Epithelial cell of esophagus (primary cell): ENCODE results near the gene MRPS12.
"Not testable (repeated sequence)": the region's sequence is repeated elsewhere in the genome, so short reads cannot be mapped to it uniquely, and the experiment has no call there.

Experiments used
- DNase-seq: peaks from one replicate; pipeline ENCODE4 v3.0.0; 2010; ENCODE audit warnings: low read depth
- H3K4me3 ChIP-seq: 2 replicates; pipeline ENCODE4 v1.5.1; 2011; ENCODE audit warnings: mild to moderate bottlenecking, low read length, control low read depth
- TF ChIP-seq, protein P1 (sequence below): IDR thresholded peaks from 2 replicates; pipeline ENCODE4 v1.5.1; 2011; ENCODE audit warnings: low read depth, mild to moderate bottlenecking, low read length, control low read depth, inconsistent platforms; ENCODE audit not compliant: insufficient read depth; ENCODE audit errors: missing control alignments

The MRPS12 gene

DNA sequence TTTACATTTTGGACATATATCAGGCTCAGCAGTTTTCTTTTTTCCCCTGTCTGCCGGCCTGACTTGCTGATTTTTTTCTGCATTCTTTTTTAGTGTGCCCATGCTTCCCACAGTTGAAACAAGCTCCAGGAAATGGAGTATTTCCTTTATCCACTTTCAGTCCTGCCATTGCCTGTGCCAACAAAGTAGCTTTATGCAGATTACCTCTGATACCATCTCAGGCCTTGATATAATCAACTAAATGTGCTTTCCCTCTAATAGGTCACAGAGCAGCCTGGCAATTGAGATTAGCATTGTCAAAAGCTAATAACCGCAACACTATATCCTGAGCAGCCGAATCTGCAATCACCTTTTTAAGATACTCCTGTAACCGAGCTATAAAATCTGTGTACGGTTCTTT is 9.2 kb downstream of the MRPS12 start:
- no peak overlapping the region for H3K4me3 ChIP-seq
- TF ChIP-seq, protein P1, sequence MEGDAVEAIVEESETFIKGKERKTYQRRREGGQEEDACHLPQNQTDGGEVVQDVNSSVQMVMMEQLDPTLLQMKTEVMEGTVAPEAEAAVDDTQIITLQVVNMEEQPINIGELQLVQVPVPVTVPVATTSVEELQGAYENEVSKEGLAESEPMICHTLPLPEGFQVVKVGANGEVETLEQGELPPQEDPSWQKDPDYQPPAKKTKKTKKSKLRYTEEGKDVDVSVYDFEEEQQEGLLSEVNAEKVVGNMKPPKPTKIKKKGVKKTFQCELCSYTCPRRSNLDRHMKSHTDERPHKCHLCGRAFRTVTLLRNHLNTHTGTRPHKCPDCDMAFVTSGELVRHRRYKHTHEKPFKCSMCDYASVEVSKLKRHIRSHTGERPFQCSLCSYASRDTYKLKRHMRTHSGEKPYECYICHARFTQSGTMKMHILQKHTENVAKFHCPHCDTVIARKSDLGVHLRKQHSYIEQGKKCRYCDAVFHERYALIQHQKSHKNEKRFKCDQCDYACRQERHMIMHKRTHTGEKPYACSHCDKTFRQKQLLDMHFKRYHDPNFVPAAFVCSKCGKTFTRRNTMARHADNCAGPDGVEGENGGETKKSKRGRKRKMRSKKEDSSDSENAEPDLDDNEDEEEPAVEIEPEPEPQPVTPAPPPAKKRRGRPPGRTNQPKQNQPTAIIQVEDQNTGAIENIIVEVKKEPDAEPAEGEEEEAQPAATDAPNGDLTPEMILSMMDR = no peak
- DNase-seq = no peak

DNA sequence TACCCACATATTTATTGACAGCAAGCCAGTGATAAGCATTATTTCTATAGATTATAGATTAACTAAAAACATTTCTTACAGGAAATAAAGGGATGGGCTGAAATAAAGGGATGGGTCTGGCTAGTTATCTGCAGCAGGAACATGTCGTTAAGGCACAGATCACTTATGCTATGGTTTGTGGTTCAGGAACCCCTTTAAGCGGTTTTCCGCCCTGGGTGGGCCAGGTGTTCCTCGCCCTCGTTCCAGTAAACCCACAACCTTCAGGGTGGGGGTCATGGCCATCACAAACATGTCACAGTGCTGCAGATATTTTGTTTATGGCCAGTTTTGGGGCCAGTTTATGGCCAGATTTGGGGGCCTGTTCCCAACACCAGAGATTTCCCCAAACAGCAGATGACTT is 10.7 kb downstream of the MRPS12 start:
- H3K4me3 ChIP-seq, DNase-seq: not testable (repeated sequence)

DNA sequence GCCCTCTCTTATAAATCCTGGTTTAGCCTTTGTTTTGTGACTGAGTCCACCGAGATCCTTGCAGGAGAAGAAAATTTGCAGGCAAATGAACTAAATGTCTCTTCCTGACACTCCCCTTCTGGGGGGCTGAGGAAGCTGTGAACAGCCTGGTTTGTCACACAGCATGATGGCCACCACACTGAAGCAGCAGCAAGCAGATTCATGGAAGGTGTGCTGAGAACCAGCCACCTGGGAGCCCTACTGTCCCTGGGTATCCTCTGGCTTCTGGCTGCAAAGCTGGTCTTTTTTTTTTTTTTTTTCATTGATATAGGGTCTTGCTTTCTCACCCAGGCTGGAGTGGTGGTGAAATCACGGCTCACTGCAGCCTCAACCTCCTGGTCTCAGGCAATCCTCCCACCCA is 11.2 kb downstream of the MRPS12 start:
- no peak for DNase-seq
- no peak overlapping the region for H3K4me3 ChIP-seq
- TF ChIP-seq, protein P1 = no peak

DNA sequence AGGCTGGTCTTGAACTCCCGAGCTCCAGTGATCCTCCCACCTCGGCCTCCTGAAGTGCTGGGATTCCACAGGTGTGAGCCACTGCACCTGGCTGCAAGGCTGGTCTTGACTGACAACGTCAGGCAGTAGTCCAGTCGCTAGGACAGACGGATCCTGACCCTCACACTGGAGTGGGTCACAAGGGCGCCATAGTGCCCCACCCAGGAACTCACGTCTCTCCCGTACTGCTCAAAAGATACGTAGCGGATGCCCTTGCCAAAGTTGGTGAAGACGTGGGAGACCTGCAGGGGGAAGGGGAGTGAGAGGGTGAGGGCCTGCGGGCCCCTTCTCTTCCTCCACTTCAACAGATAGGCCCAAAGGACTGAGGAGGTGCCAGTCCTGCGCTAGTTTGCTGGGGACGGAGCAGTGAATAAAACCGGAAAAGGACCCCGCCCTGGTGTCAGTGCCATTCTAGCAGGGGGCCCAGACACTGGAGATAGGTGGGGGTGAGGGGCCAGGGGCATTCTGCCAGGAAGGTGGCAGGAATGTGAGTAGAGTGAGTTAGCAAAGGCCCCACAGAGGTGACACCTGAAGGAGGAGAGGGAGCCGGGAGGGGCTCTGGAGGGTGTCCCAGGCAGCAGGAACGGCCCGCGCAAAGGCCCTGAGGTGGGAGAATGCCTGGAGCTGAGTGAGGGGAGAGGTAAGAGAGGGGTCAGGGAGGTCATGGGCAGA is 11.9 kb downstream of the MRPS12 start:
- TF ChIP-seq, protein P1 = no peak
- no peak overlapping the region for H3K4me3 ChIP-seq
- DNase-seq = no peak

DNA sequence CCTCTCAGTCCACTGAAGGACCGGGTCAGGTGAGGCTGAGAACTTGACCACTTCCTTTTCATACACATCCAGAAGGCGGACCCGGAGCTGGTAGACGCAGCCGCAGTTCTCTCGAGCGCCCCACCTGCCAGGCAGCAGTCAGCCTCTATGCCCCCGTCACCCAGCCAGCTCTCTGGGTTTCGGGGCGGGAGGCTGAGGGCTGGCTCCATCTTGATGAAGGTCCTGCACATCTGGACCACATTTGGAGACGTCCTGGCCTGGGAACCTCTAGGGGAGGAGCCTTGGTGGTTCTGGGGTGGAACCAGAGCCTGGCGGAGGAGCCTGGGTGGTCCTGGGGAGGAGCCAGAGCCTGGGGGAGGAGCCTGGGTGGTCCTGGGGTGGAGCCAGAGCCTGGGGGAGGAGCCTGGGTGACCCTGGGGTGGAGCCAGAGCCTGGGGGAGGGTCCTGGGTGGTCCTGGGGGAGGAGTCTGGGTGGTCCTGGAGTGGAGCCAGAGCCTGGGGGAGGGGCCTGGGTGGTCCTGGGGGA is 14.3 kb downstream of the MRPS12 start:
- no peak overlapping the region for H3K4me3 ChIP-seq
- no peak for DNase-seq
- TF ChIP-seq, protein P1 = no peak

DNA sequence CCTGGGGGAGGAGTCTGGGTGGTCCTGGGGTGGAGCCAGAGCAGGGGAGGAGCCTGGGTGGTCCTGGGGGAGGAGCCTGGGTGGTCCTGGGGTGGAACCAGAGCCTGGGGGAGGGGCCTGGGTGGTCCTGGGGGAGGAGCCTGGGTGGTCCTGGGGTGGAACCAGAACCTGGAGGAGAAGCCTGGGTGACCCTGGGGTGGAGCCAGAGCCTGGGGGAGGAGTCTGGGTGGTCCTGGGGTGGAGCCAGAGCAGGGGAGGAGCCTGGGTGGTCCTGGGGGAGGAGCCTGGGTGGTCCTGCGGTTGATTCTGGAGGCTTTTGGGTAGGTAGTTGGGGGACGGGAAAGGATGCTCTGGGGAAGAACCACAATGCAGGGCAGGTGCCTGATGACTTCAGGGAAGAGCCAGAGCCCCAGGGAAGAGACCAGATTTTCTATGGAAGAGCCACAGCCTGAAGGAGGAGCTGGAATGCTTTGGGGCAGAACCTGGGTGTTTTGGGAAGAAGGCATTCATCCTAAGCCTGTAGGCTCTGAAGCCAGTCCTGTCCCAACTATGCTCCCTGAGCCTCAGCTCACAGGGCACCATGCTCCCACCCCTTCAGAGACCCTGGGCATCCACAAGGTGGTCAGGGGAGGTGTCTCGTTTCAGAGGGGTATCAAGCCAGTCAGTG is 15.0 kb downstream of the MRPS12 start:
- no peak for DNase-seq
- H3K4me3 ChIP-seq = no peak overlapping the region
- TF ChIP-seq, protein P1 = no peak

DNA sequence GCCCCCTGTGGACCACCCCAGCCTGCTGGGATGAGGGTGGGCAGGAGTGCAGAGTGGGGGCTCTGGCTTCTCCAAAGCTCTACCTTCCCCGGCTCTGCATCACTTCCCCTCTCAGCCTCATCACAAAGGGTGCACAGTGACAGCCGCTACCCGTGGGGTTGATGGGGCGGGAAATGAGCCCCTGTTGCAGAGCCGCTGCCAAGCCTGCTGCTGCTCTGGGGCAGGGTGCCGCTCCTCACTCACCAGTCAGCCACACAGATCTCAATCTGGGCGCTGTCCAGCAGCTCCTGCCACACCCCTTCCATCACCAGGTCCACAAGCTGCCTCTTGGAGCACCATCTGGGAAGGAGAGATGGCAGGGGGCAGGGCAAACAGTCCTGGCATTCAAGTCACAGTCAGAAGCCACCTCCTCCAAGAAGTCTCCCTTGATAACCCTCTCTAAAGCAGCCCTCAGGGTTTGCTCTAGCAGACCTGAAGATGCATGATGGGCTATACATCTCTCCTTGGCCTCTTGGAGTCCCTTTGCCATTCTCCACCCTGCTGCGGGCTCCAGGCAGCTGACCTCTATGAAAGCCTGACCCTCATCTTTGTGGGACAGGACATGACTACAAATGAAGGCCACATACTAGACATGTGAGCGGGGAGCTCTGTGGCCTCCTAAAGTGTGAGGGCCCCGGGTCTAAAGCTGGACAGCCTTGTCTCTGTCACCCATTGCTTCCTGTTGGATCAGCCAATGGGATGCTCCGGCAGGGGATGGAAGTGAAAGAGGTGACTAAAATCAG is 15.7 kb downstream of the MRPS12 start:
- TF ChIP-seq, protein P1 = no peak
- no peak overlapping the region for H3K4me3 ChIP-seq
- DNase-seq = no peak
